GM13977 (cell line): ENCODE results near the gene ZNF101.

Experiments used
- DNase-seq: peaks from one replicate; pipeline ENCODE4 v3.0.0; 2012; ENCODE audit warnings: low spot score
- CTCF ChIP-seq: IDR thresholded peaks from 2 replicates; pipeline ENCODE4 v1.5.1; 2012; ENCODE audit warnings: mild to moderate bottlenecking, control low read depth; ENCODE audit not compliant: insufficient read depth; ENCODE audit errors: extremely low read depth, missing control alignments
- in situ Hi-C: fragments of 300-500 bp; cut with MboI; formaldehyde crosslinking; loops from one replicate; pipeline ENCODE4 v1.12.0; 2022; ENCODE audit warnings: low sequenced_read_pairs, low pct_unique_long_range_greater_than_20kb, mixed read lengths, inconsistent platforms; ENCODE audit not compliant: unreplicated experiment

ZNF101 gene

GRCh38 chr19:19668230-19669012, at the start of gene ZNF101:
Gene ZNF101 (plus strand): TSS chr19:19668839. CDS start chr19:19668964, 125 bp downstream.
- DNase-seq, result peak; percentile 96
- no peak for TF ChIP-seq CTCF
- in situ Hi-C loops, result no loop called here

DNA sequence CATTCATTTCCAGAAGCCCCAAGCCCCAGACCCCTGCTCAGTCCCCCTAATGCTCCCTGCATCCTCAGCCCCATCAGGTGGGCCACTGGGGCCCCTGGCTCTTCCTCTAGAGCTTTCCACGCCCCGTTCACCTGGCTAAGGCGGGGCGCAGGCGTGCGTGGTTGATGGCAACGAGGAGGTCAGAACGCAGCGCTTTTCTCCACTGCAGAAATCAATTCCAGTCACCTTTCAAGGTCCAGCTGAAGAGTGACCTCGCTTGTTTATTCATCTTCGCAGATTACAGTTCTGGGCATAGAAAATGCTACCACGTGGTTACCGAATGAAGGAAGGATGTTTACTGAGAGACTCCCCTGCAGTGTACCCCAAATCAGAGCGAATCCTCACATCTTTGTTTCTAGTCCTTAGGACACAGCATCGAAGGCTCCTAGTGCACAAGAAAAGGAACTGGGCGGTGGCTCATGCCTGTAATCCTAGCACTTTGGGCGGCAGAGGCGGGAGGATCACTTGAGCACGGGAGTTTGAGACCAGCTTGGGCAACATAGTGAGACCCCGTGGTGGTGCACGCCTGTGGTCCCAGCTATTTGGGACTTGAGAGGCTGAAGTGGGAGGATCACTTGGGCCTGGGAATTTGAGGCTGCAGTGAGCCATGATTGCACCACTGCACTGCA, 49.3 kb upstream of the ZNF101 start:
- DNase-seq, result no peak
- in situ Hi-C loops, result no loop called here
- no peak for TF ChIP-seq CTCF

GRCh38 chr19:19619849-19620210, 48.8 kb upstream of the ZNF101 start:
- no peak for TF ChIP-seq CTCF
- in situ Hi-C loops, result no loop called here
- no peak for DNase-seq

DNA sequence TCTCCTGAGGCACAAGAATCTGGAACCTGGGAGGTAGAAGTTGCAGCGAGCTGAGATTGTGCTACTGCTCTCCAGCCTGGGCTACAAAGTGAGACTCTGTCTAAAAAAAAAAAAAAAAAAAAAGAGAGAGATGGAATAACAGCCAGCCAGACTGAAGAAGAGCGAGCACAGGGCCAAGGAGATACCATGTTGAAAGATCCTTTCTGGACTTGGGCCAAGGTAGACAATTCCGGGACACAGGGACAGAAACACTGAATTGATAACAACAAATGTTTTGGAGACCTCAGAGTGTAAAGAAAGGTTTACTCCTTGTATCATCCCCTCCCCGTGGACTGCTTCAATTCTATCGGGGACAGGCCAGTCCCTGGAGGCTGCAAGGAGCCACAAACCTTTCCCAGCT, 45.3 kb upstream of the ZNF101 start:
- TF ChIP-seq CTCF, result no peak
- no peak for DNase-seq
- in situ Hi-C loops, result no loop called here

- in situ Hi-C loops, result no loop called here
- DNase-seq, result no peak
- no peak for TF ChIP-seq CTCF
These were observed 44.5 kb upstream of the ZNF101 start for GRCh38 chr19:19624032-19624570.

DNA sequence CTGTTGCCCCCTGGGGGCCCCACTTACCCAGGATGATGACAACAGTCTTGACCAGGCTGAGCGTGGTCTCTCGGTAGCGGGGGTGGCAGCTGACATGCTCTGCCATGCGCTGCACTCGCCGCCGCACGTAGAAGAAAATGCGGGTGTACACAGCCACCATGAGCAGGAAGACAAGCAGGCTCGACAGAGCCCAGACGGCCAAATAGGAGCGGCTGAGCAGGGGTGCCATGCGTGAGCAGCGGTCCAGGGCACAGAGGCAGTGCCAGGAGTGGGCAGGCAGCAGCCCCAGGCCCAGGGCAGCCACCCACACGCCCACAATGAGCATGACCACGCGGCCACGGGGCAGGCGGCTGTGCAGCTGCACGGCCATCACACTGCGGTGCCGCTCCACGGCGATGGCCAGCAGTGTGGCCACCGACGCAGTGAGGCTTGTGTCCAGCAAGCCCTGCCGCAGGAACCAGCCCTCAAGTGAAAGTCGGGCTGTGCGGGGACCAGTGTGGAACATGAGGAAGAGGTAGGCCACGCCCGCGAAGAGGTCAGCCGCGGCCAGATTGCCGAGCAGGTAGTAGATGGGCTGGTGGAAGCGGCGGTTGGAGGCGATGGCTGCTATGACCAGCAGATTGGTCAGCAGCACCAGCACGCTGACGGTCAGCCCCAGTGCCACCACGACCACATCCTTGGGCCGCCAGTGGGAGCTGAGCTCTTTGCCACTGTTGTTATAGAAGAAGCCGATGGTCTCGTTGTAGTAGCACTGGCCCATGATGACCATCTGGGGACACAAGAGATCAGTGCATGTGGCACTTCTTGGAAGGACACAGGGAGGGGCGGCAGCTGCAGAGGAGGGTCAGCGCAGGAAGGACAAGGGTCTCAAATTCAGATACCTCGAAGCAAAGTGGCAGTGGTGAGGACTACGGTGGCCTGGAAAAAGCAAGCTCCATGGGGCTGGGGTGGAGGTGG, 41.8 kb upstream of the ZNF101 start:
- TF ChIP-seq CTCF, result no peak
- no peak for DNase-seq
- in situ Hi-C loops, result no loop called here
